Keratinocyte (primary cell): ENCODE measurements around the gene SLC12A3.

Source experiments
- EZH2 ChIP-seq: IDR thresholded peaks from one replicate; pipeline ENCODE4 v1.6.1; 2012; ENCODE audit warnings: inconsistent platforms, mild to moderate bottlenecking, low read length, moderate library complexity
- TF ChIP-seq, protein P1 (sequence below), 3 experiments: IDR thresholded peaks in 1 of 3; conservative IDR thresholded peaks in 1 of 3; optimal IDR thresholded peaks in 1 of 3; 2 replicates in 2 of 3; 3 replicates in 1 of 3; pipeline versions ENCODE3 to v1.5.1; 2011; ENCODE audit warnings: low read length in 3 of 3, mild to moderate bottlenecking in 3 of 3, moderate library complexity in 2 of 3, control low read depth in 1 of 3, inconsistent platforms in 1 of 3; ENCODE audit not compliant: insufficient read depth in 2 of 3; ENCODE audit errors: extremely low read depth in 1 of 3

DNA sequence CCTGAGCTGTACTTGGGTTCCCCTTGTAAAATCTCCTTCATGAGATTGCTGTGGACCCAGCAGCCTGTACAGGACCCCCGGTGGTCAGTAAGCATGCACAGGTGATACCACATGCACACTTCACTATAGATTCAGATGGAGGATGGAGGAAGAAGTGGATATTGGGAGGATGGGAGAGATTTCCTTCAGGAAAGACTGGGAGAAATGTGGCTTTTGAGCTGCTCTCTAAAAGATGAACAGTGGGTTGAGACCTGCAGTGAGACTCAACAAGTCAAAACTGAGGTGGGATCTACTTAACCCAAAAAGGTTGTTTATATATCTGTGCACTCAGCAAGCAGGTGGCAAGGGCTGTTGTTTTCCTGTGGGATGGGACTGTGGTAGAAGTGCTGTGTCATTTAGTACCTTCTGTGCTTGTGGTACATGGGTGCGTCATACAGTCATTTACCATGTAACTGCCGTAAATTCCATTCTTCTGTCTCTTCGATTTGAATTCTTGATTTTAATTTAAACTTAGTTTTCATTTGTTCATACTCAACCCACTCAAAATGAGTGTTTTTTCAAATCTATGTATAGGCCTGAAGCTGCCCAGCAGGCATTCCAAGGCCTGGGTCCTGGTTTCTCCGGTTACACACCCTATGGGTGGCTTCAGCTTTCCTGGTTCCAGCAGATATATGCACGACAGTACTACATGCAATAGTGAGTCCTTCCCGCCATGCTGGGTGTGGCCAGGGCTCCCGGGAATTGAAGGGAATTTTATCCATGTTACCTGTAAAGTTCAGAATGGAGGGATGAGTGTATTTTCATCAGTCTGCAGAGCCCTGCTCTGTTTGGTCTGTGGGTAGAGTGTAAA lies 73.9 kb downstream of the SLC12A3 start:
- TF ChIP-seq, protein P1, sequence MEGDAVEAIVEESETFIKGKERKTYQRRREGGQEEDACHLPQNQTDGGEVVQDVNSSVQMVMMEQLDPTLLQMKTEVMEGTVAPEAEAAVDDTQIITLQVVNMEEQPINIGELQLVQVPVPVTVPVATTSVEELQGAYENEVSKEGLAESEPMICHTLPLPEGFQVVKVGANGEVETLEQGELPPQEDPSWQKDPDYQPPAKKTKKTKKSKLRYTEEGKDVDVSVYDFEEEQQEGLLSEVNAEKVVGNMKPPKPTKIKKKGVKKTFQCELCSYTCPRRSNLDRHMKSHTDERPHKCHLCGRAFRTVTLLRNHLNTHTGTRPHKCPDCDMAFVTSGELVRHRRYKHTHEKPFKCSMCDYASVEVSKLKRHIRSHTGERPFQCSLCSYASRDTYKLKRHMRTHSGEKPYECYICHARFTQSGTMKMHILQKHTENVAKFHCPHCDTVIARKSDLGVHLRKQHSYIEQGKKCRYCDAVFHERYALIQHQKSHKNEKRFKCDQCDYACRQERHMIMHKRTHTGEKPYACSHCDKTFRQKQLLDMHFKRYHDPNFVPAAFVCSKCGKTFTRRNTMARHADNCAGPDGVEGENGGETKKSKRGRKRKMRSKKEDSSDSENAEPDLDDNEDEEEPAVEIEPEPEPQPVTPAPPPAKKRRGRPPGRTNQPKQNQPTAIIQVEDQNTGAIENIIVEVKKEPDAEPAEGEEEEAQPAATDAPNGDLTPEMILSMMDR (optimal IDR thresholded peaks at IDR 0.05 in 1 of 3, IDR thresholded peaks at IDR 0.05 in 1 of 3, conservative IDR thresholded peaks at IDR 0.05 in 1 of 3; ENCODE audit: extremely low read depth in 1 of 3, insufficient read depth in 2 of 3, low read length in 3 of 3) = no peak
- no peak for TF ChIP-seq EZH2
